Measurements from ENCODE around the gene ATP5MC3.
A peak's percentile ranks its signal among the peaks of the same experiment; 100 is the strongest.

Gene ATP5MC3

DNA sequence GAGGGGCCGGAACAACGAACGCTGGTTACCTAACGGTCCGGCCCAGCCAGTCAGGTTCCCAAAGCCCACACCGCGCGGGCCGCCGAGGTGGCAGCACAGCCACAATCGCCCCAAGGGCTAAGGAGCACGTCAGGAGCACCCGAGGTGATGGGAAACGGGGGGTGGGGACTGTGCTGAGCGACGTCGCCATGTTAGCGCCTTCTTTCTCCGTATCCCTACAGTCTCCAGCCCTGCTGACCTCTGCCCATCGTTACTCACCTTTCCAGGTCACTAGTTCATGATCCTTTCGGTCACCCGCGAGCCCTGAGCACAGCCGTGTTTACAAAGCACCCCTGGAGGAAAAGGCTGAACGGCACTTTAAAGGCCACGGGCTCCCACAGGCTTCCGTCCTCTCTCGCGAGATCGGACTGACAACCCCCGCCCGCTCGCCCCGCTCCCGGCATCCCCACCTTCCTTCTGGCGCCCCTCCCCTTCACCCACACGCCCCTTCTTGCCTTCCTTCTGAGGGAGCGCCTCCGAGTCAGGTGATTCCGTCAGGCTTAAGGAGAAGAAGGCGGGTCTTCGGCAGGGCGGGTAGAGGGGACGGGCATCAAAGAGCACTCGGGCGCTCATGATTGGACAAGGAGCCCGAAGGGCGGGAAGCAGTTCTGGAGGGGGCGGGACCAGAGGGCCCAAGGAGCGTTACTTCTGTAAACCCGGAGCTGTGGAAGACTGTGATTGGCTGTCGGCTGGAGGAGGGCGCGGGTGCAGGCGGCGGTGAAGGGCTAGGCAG, 13.5 kb downstream of the ATP5MC3 start, which contains the start of gene ATF2:
TSS of gene ATF2 (minus strand) at position 412 of the 772 bp plus-strand sequence. CDS start 31,760 bp downstream, outside the sequence.
- WGBS, result under 1% methylated on average over 56 of the region's 56 CpGs
- Histone ChIP-seq H3K4me3 (ENCODE audit: low read length) (peak within 1 kb of the TSS; percentile 99), H3K9me3 (ENCODE audit: insufficient read depth, low read depth, low read length) (no peaks in the 10 kb centered on the region), H3K36me3 (ENCODE audit: insufficient read depth, low read length) (peaks cover 3% of the 10 kb centered on the region; the same call in 1 of the 2 replicates), H3K27ac (ENCODE audit: low read depth, low read length) (peak within 1 kb of the TSS; percentile 97), H3K27me3 (ENCODE audit: insufficient read depth, low read length) (no peaks in the 10 kb centered on the region), H3K4me1 (ENCODE audit: insufficient read depth, low read length) (peaks cover 16% of the 10 kb centered on the region), H3K9ac (ENCODE audit: low read depth, low read length) (peak within 1 kb of the TSS; percentile 98)

DNA sequence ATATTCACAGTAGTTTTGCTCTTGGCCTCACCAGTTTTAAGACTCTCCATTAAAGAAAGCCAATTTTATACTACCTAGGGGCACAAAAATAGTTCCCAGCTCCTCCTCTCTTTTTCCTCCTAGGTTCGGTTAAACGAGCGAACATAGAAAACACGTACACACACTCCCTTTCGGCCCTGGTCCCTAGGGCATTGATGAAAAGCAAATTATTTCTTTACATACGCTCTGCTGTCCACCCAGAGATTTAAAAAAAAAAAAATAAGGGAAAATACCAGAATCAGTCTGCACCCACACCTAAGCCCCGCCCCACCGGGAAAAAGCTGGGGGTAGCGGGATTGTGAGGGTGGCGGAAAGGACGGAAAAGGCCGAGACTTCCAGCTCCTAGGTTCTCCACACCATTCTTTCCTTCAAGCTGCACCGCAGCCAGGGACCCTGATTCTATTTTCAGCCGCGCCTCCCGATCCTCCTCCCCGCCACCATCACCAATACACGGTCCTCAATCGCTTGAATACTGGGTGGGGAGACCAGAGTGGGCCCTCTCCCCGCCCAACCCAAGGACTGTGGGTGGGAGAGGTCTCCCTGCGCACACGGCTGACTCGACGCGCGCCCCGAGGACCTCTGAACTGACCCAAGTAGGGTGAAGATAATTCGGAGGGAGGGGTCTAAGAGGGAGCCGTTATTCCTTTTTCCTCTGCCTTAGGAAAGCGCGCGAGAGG, 14.3 kb downstream of the ATP5MC3 start:
- Histone ChIP-seq H3K9me3 (ENCODE audit: insufficient read depth, low read depth, low read length) (no peaks in the 10 kb centered on the region), H3K4me1 (ENCODE audit: insufficient read depth, low read length) (peaks cover 16% of the 10 kb centered on the region), H3K27me3 (ENCODE audit: insufficient read depth, low read length) (no peaks in the 10 kb centered on the region), H3K4me3 (ENCODE audit: low read length) (peak overlapping the region; percentile 99), H3K36me3 (ENCODE audit: insufficient read depth, low read length) (peaks cover 3% of the 10 kb centered on the region; the same call in 1 of the 2 replicates), H3K9ac (ENCODE audit: low read depth, low read length) (peak overlapping the region; percentile 98), H3K27ac (ENCODE audit: low read depth, low read length) (peak overlapping the region; percentile 97)
- WGBS, result 0% methylated on average over 27 of the region's 32 CpGs

DNA sequence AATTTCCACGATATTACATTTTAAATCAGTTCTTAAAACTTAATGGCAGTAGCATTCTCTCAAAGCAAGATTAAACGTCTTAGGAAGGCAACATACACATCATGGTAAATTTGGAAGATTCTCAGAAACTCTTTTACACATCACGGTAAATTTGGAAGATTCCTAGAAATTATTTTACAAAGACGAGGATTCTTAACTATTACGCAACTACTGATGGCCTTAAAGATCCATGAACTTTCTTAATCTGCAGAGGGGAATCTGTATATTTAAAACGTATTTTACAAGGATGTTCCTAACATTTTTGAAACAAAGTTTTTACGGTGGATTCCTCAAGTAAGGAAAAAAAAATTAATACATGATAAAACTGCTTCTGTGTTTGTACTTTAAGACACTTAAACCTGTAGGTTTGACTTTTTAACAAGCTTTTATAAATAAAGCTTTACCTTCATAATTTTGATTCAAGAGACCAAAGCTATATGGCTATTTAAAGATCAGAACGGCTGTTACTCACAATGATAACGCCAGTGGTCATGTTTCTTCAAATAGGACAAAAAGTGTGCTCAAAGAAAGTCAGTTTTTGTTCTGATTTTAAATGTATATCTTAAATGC, 15.2 kb downstream of the ATP5MC3 start:
- peak overlapping the region; percentile 97 for H3K27ac ChIP-seq (ENCODE audit: low read depth, low read length)
- peak overlapping the region; percentile 98 for H3K9ac ChIP-seq (ENCODE audit: low read depth, low read length)
- WGBS, result 55% methylated on average over 7 of the region's 9 CpGs

DNA sequence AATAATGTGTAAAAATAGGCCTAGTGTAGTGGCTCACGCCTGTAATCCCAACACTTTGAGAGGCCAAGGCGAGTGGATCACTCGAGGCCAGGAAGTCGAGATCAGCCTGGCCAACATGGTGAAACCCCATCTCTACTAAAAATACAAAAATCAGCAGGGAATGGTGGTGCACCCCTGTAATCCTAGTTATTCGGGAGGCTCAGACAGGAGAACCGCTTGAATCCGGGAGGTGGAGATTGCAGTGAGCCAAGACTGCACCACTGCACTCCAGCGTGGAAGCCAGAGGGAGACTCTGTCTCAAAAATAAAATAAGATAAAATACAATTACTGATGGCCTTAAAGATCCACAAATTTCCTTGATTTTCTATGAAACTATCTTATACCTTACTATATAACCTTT, 17.3 kb downstream of the ATP5MC3 start:
- peaks cover 3% of the 10 kb centered on the region; the same call in 1 of the 2 replicates for H3K36me3 ChIP-seq (ENCODE audit: insufficient read depth, low read length)
- H3K9ac ChIP-seq (ENCODE audit: low read depth, low read length), result no peak overlapping the region
- no peaks in the 10 kb centered on the region for H3K27me3 ChIP-seq (ENCODE audit: insufficient read depth, low read length)
- H3K4me1 ChIP-seq (ENCODE audit: insufficient read depth, low read length), result peaks cover 15% of the 10 kb centered on the region
- H3K27ac ChIP-seq (ENCODE audit: low read depth, low read length), result no peak overlapping the region
- WGBS, result 95% methylated on average over 8 of the region's 8 CpGs
- no peaks in the 10 kb centered on the region for H3K9me3 ChIP-seq (ENCODE audit: insufficient read depth, low read depth, low read length)
- no peak overlapping the region for H3K4me3 ChIP-seq (ENCODE audit: low read length)

More for the DNA sequence above, 15.2 kb downstream of the ATP5MC3 start:
- Histone ChIP-seq H3K9me3 (ENCODE audit: insufficient read depth, low read depth, low read length) (no peaks in the 10 kb centered on the region), H3K4me1 (ENCODE audit: insufficient read depth, low read length) (peaks cover 16% of the 10 kb centered on the region), H3K4me3 (ENCODE audit: low read length) (peak overlapping the region; percentile 99), H3K36me3 (ENCODE audit: insufficient read depth, low read length) (peaks cover 3% of the 10 kb centered on the region; the same call in 1 of the 2 replicates), H3K27me3 (ENCODE audit: insufficient read depth, low read length) (no peaks in the 10 kb centered on the region)

DNA sequence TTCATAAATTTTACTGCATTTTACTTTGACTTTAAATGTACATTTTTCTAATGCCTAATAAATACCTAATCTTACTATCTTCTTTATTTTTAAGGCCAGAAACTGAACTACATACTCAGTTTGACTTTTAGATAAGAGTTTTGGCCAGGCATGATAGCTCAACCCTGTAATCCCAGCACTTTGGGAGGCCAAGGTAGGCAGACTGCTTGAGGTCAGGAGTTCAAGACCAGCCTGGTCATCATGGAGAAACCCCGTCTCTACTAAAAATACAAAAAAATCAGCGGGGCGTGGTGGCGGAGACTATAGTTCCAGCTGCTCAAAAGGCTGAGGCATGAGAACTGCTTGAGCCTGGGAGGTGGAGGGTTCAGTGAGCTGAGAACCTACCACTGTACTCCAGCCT, 22.6 kb downstream of the ATP5MC3 start:
- 0 out of 2 replicates have a peak, but pooled peaks cover 5% of the 10 kb centered on the region for H3K4me1 ChIP-seq (ENCODE audit: insufficient read depth, low read length)
- no peak overlapping the region for H3K27ac ChIP-seq (ENCODE audit: low read depth, low read length)
- H3K27me3 ChIP-seq (ENCODE audit: insufficient read depth, low read length), result no peaks in the 10 kb centered on the region
- no peak overlapping the region for H3K4me3 ChIP-seq (ENCODE audit: low read length)
- H3K36me3 ChIP-seq (ENCODE audit: insufficient read depth, low read length), result peaks cover 11% of the 10 kb centered on the region; the same call in 1 of the 2 replicates
- H3K9ac ChIP-seq (ENCODE audit: low read depth, low read length), result no peak overlapping the region
- H3K9me3 ChIP-seq (ENCODE audit: insufficient read depth, low read depth, low read length), result no peaks in the 10 kb centered on the region
- 96% methylated on average over 4 of the region's 4 CpGs for WGBS

DNA sequence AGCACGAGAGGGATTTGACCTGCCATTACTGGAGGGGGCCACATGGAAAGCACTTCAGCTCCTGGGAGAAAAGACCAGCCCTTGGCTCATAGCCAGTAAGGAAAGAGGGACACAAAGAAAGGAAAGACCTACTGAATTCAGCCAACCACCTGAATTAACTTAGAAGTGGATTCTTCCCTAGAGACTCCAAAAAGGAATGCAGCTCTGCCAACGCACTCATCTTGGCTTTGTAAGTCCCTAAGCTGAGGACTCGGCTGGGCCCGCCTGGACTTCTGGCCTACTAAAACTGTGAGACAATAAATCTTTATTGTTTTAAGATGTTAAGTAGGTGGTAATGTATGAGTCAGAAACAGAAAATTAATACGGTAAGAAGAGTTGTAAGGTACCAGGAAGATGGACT, 25.0 kb downstream of the ATP5MC3 start:
- H3K27me3 ChIP-seq (ENCODE audit: insufficient read depth, low read length), result no peaks in the 10 kb centered on the region
- peaks cover 8% of the 10 kb centered on the region; the same call in 1 of the 2 replicates for H3K36me3 ChIP-seq (ENCODE audit: insufficient read depth, low read length)
- no peak overlapping the region for H3K4me3 ChIP-seq (ENCODE audit: low read length)
- H3K27ac ChIP-seq (ENCODE audit: low read depth, low read length), result peak overlapping the region; percentile 12; the same call in 1 of the 2 replicates
- H3K4me1 ChIP-seq (ENCODE audit: insufficient read depth, low read length), result 0 out of 2 replicates have a peak, but pooled peaks cover 12% of the 10 kb centered on the region
- no peaks in the 10 kb centered on the region for H3K9me3 ChIP-seq (ENCODE audit: insufficient read depth, low read depth, low read length)
- no peak overlapping the region for H3K9ac ChIP-seq (ENCODE audit: low read depth, low read length)
- WGBS, result 96% methylated on average over 5 of the region's 5 CpGs

DNA sequence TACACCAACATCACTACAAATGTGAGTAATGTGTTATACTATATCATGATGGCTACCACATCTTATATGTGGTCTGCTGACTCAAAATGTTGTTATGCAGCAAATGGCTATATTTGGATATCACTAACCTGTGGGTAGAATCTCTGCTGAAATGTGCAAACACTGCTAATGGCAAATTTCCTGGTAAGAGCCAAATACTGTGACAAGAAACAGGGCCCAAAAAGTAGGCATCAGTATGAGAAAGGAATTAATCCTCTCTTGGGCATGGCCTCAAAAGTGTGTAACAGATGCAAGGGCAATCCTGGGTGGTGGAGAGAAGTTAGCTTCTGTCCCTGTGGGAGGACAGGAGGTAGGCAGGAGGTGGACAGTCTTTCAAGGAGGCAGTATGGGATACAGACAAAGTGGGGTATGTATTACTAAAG, 26.8 kb downstream of the ATP5MC3 start:
- H3K27ac ChIP-seq (ENCODE audit: low read depth, low read length), result no peak overlapping the region
- no peak overlapping the region for H3K9ac ChIP-seq (ENCODE audit: low read depth, low read length)

DNA sequence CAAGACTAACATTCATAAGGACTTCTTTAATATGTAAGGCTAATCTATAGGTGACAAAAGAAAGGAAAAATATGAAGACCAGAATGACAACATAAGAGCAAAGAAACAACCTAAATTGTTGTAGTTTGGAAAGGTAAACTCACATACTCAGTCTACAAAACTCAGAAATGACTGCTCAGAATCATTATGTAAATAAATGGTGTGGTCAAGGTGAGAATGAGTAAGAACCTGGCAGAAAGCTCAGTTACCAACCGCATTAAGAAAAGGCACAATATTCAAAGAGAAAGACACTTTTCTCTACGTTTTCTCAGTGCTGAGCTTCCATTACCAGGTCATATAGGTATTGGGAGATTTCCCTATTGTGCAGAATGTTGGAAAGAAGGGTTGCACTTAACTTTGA, 29.3 kb downstream of the ATP5MC3 start:
- Histone ChIP-seq H3K4me1 (ENCODE audit: insufficient read depth, low read length) (0 out of 2 replicates have a peak, but pooled peaks cover 12% of the 10 kb centered on the region), H3K4me3 (ENCODE audit: low read length) (no peak overlapping the region), H3K9ac (ENCODE audit: low read depth, low read length) (no peak overlapping the region), H3K27ac (ENCODE audit: low read depth, low read length) (no peak overlapping the region), H3K9me3 (ENCODE audit: insufficient read depth, low read depth, low read length) (no peaks in the 10 kb centered on the region), H3K27me3 (ENCODE audit: insufficient read depth, low read length) (no peaks in the 10 kb centered on the region), H3K36me3 (ENCODE audit: insufficient read depth, low read length) (peaks cover 41% of the 10 kb centered on the region)
- 95% methylated on average over 2 of the region's 2 CpGs for WGBS

More for the DNA sequence above, 26.8 kb downstream of the ATP5MC3 start:
- no peaks in the 10 kb centered on the region for H3K9me3 ChIP-seq (ENCODE audit: insufficient read depth, low read depth, low read length)
- H3K4me1 ChIP-seq (ENCODE audit: insufficient read depth, low read length), result 0 out of 2 replicates have a peak, but pooled peaks cover 12% of the 10 kb centered on the region
- H3K36me3 ChIP-seq (ENCODE audit: insufficient read depth, low read length), result peaks cover 26% of the 10 kb centered on the region
- no peak overlapping the region for H3K4me3 ChIP-seq (ENCODE audit: low read length)
- no peaks in the 10 kb centered on the region for H3K27me3 ChIP-seq (ENCODE audit: insufficient read depth, low read length)

DNA sequence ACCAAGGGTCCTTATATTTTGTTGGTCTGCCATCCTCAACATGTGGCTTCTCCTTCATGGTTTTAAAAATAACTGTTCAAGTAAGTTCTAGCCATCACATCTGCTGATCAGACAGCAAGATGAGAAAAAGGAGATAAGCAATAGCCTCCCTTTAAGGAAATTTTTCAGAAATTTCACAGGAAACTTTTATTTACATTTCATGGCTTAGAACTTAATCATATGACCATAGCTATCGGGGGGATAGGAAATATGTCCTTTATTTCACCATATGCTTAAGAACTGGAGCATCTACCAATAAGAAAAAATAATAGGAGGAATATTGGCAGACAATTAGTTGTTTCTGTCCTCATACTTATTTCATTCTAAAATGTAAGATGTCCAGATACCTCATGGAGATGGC, 29.7 kb downstream of the ATP5MC3 start:
- no peaks in the 10 kb centered on the region for H3K9me3 ChIP-seq (ENCODE audit: insufficient read depth, low read depth, low read length)
- no peak overlapping the region for H3K9ac ChIP-seq (ENCODE audit: low read depth, low read length)
- H3K27ac ChIP-seq (ENCODE audit: low read depth, low read length), result no peak overlapping the region
- H3K4me1 ChIP-seq (ENCODE audit: insufficient read depth, low read length), result 0 out of 2 replicates have a peak, but pooled peaks cover 10% of the 10 kb centered on the region
- H3K27me3 ChIP-seq (ENCODE audit: insufficient read depth, low read length), result no peaks in the 10 kb centered on the region
- H3K4me3 ChIP-seq (ENCODE audit: low read length), result no peak overlapping the region
- no CpG with 5 or more reads among the region's 1 CpG for WGBS
- H3K36me3 ChIP-seq (ENCODE audit: insufficient read depth, low read length), result peaks cover 45% of the 10 kb centered on the region

DNA sequence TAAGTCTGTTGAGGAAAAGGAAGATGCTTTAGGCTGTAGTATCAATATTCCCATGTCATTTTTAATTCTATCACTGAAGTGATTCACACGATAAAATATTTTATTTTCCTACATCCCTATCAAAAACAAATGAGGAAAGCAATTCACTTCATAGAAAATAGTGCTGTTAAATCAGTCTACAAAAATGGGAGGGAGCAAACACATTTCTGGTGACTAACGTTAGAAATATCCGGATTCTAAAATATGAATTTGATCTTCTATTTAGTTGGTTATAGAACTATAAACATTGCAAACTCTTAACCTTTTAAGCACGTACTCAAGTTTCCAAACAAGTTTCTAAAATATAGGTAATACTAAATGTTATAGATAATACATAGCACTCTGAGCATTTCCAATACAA, 34.3 kb downstream of the ATP5MC3 start:
- peaks cover 57% of the 10 kb centered on the region for H3K36me3 ChIP-seq (ENCODE audit: insufficient read depth, low read length)
- no peaks in the 10 kb centered on the region for H3K27me3 ChIP-seq (ENCODE audit: insufficient read depth, low read length)

DNA sequence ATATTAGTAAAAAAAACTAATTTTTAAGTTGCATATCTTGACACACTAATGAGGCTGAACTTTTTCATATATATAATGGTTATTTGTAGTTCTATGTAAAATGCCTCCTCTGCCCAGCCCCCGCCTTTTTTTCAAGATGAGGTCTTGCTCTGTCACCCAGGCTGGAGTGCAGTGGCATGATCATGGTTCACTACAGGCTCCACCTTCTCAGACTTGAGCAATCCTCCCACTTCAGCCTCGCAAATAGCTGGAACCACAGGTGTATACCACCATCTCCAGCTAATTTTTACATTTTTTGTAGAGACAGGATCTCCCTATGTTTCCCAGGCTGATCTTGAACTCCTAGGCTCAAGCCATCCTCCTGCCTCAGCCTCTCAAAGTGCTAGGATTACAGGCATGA, 37.8 kb downstream of the ATP5MC3 start:
- H3K9ac ChIP-seq (ENCODE audit: low read depth, low read length), result no peak overlapping the region
- peaks cover 35% of the 10 kb centered on the region for H3K36me3 ChIP-seq (ENCODE audit: insufficient read depth, low read length)
- 95% methylated on average over 2 of the region's 2 CpGs for WGBS

More for the DNA sequence above, 34.3 kb downstream of the ATP5MC3 start:
- no peaks in the 10 kb centered on the region for H3K4me1 ChIP-seq (ENCODE audit: insufficient read depth, low read length)
- 100% methylated on average over 3 of the region's 4 CpGs for WGBS
- no peak overlapping the region for H3K9ac ChIP-seq (ENCODE audit: low read depth, low read length)
- H3K27ac ChIP-seq (ENCODE audit: low read depth, low read length), result no peak overlapping the region
- H3K4me3 ChIP-seq (ENCODE audit: low read length), result no peak overlapping the region
- no peaks in the 10 kb centered on the region for H3K9me3 ChIP-seq (ENCODE audit: insufficient read depth, low read depth, low read length)

More for the DNA sequence above, 37.8 kb downstream of the ATP5MC3 start:
- H3K9me3 ChIP-seq (ENCODE audit: insufficient read depth, low read depth, low read length), result no peaks in the 10 kb centered on the region
- no peaks in the 10 kb centered on the region for H3K4me1 ChIP-seq (ENCODE audit: insufficient read depth, low read length)
- no peak overlapping the region for H3K27ac ChIP-seq (ENCODE audit: low read depth, low read length)
- no peaks in the 10 kb centered on the region for H3K27me3 ChIP-seq (ENCODE audit: insufficient read depth, low read length)
- no peak overlapping the region for H3K4me3 ChIP-seq (ENCODE audit: low read length)

Measured in HUES64 (cell line).